Choroid plexus epithelial cell (primary cell): ENCODE measurements around the gene NUDCD2.
A peak's percentile ranks its signal among the peaks of the same experiment; 100 is the strongest.

Experiments
- DNase-seq: peaks from one replicate; pipeline ENCODE4 v3.0.0-alpha.2; 2010; ENCODE audit warnings: low read depth
- H3K4me3 ChIP-seq: 2 replicates; pipeline ENCODE4 v1.5.1; 2011; ENCODE audit warnings: low read depth, mild to moderate bottlenecking, control low read depth, low read length, moderate library complexity
- TF ChIP-seq, protein P1 (sequence below): conservative IDR thresholded peaks from 2 replicates; pipeline ENCODE4 v1.5.1; 2011; ENCODE audit warnings: low read depth, mild to moderate bottlenecking, control low read depth, inconsistent platforms, low read length, moderate library complexity

The NUDCD2 gene, protein sequence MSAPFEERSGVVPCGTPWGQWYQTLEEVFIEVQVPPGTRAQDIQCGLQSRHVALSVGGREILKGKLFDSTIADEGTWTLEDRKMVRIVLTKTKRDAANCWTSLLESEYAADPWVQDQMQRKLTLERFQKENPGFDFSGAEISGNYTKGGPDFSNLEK

GRCh38 chr5:163459819-163460561, at the start of gene NUDCD2:
Gene NUDCD2, minus strand, starts transcription at chr5:163460102. Its CDS starts 52 bp downstream, at chr5:163460050.
- DNase-seq: peak; percentile 99
- H3K4me3 ChIP-seq: peak within 1 kb of the TSS; percentile 72
- TF ChIP-seq, protein P1, sequence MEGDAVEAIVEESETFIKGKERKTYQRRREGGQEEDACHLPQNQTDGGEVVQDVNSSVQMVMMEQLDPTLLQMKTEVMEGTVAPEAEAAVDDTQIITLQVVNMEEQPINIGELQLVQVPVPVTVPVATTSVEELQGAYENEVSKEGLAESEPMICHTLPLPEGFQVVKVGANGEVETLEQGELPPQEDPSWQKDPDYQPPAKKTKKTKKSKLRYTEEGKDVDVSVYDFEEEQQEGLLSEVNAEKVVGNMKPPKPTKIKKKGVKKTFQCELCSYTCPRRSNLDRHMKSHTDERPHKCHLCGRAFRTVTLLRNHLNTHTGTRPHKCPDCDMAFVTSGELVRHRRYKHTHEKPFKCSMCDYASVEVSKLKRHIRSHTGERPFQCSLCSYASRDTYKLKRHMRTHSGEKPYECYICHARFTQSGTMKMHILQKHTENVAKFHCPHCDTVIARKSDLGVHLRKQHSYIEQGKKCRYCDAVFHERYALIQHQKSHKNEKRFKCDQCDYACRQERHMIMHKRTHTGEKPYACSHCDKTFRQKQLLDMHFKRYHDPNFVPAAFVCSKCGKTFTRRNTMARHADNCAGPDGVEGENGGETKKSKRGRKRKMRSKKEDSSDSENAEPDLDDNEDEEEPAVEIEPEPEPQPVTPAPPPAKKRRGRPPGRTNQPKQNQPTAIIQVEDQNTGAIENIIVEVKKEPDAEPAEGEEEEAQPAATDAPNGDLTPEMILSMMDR: peak; percentile 43

DNA sequence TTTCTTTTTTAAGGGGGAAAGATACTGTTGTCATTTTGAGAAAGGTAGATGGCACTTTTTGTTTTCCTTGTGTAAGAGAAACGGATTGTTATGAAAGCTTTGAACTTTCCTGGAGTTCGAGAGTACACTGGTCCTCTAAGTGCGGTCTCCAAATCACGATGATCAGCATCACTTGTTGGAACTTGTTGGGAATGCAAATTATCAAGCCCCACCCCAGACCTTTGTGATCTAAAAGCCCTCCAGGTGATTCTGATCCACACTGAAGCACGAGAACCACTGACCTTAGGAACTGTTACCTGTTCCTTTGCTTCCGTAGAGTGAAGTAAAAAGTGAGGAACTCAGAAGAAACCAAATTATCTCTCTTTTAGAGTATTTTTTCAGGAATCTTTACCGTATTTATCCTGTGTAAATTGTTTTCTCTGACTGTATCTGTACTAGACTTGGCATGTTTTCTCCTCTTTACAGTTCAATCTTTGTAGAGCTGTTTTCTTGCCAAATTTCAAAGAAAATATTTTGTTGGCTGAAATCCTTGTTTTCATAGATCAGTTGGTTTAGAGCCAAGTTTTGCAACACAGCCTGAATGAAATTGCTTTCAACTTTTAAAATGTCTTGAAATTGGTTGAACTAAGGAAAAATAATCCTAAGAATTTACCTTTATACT, 49.5 kb upstream of the NUDCD2 start:
- peak; percentile 91 for DNase-seq
- TF ChIP-seq, protein P1: no peak
- H3K4me3 ChIP-seq: peak overlapping the region; percentile 23

DNA sequence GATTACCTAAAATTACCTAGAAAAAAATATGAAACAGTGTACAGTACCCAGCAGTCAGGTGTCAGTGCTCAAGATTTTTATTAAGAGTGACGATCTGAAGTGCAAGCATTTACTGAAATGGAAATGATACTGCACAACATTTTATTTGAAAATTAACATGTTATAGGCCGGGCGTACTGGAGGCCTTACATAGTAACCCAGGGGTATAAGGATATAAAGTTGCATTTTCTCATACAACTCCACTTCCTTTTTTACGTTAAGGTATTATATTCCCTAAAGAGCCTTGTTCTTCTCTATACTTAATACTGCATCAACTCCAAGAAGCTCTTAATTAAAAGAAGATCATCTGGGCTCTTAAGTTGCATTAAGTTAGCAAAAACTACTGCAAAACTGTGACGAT, 48.9 kb upstream of the NUDCD2 start:
- H3K4me3 ChIP-seq: peak overlapping the region; percentile 16
- no peak for DNase-seq
- TF ChIP-seq, protein P1: no peak

- DNase-seq: peak; percentile 58
- TF ChIP-seq, protein P1: no peak
- H3K4me3 ChIP-seq: peak overlapping the region; percentile 61
These were observed 46.8 kb upstream of the NUDCD2 start for GRCh38 chr5:163506726-163507125.

DNA sequence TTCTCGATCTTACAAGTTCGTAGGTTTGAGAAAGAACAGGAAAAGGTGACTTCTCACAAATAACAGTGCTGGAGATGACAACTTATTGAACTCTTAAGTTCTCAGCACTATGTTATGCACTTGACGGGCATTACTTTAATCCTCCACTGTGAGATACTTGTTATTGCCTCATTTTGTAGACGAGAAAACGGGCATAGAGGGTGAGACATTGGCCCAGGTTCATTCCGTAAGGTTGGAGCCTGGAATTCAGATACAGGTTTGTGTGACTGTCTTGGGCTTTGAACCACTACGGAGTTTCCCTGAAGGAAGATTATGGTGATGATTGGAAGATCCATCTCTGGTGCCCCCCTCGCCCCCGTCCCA, 46.2 kb upstream of the NUDCD2 start:
- DNase-seq: peak; percentile 39
- TF ChIP-seq, protein P1: no peak
- H3K4me3 ChIP-seq: peak overlapping the region; percentile 61

- TF ChIP-seq, protein P1: peak; percentile 53
- DNase-seq: peak; percentile 95
- H3K4me3 ChIP-seq: peak within 1 kb of the TSS; percentile 61
These were observed 45.6 kb upstream of the NUDCD2 start, which contains the start of gene MAT2B for GRCh38 chr5:163505368-163506094. Gene MAT2B, plus strand, starts transcription at chr5:163505619. Its CDS starts 68 bp downstream, at chr5:163505687.
